Upper lobe of left lung (tissue), 6 donors: ENCODE measurements around the gene TMEM26. TPM values are rescaled to one million over a fixed set of nuclear protein-coding genes. Genes with fewer than 3 reads are reported as not detected.

ENCODE experiments used
- ATAC-seq, 2 donors: fragments of 200-7000 bp; cut with Tn5 transposase; one replicate each; pipeline ENCODE4 v1.9.1; 2022; ENCODE audit warnings: mild to moderate bottlenecking in 2 of 2, moderate library complexity in 2 of 2; ENCODE audit not compliant: low FRiP score in 2 of 2
- DNase-seq, 2 donors: peaks; one replicate each; pipeline ENCODE4 v3.0.0-alpha.2; 2019 to 2020
- H3K27ac ChIP-seq, 4 donors: fragments of 200-600 bp; sonication (generic); one replicate each; pipeline ENCODE4 v1.5.1; 2016 to 2019
- H3K27me3 ChIP-seq, 4 donors: fragments of 200-600 bp; sonication (generic); one replicate each; pipeline ENCODE4 v1.5.1; 2017 to 2019
- H3K36me3 ChIP-seq, 4 donors: fragments of 200-600 bp; sonication (generic); one replicate each; pipeline ENCODE4 v1.5.1; 2016 to 2019
- H3K4me1 ChIP-seq, 4 donors: fragments of 200-600 bp; sonication (generic); one replicate each; pipeline ENCODE4 v1.5.1; 2018 to 2019
- H3K4me3 ChIP-seq, 4 donors: fragments of 200-600 bp; sonication (generic); one replicate each; pipeline ENCODE4 v1.5.1; 2017 to 2019; ENCODE audit warnings: mild to moderate bottlenecking in 2 of 4, moderate library complexity in 1 of 4
- H3K9me3 ChIP-seq, 4 donors: fragments of 200-600 bp; sonication (generic); one replicate each; pipeline ENCODE4 v1.5.1; 2018 to 2019
- EP300 ChIP-seq, 4 donors: sonication (generic); formaldehyde crosslinking; IDR thresholded peaks; one replicate each; pipeline ENCODE4 v1.5.1; 2017; ENCODE audit warnings: antibody characterized with exemption in 4 of 4, control low read depth in 2 of 4
- POLR2A ChIP-seq, 4 donors: fragments of 450-650 bp; IDR thresholded peaks; one replicate each; pipeline ENCODE4 v1.5.1; 2016 to 2017; ENCODE audit warnings: antibody characterized with exemption in 4 of 4, mild to moderate bottlenecking in 2 of 4
- POLR2AphosphoS5 ChIP-seq, 2 donors: sonication (generic); formaldehyde crosslinking; IDR thresholded peaks; one replicate each; pipeline ENCODE4 v1.5.1; 2017; ENCODE audit warnings: antibody characterized with exemption in 2 of 2
- WGBS, 2 donors: methylation state at CpG; one replicate each; pipeline ENCODE4 v1.1.5; 2017 to 2018; 5-methylcytosine and 5-hydroxymethylcytosine counted together
- total RNA-seq, 6 donors: library from RNA; depleted of rRNA in 4 of 6; stranded (reverse); fragments of >200 nt in 4 of 6; gene quantifications; one replicate each; pipeline versions ENCODE4 v1.1.0 to v1.2.1, GENCODE V29; 2016 to 2021
- TF ChIP-seq, protein P1 (sequence below), 6 experiments: fragments of 450-650 bp in 4 of 6; fragments of 200-600 bp in 2 of 6; sonication (generic) in 2 of 6; IDR thresholded peaks; one replicate each; pipeline ENCODE4 v1.5.1; 2016 to 2019; ENCODE audit warnings: antibody characterized with exemption in 6 of 6
- donor health status: DM: no; HTN: no; CAD: no; lungs with moderate emphysema.
- donor health status: DM: no; HTN: yes; CAD: no; lungs with severe emphysema.

TMEM26 gene
- total RNA-seq, 6 donors from 2014 or later, result 0.30 to 2.0 (median 0.77) TPM; not detected in 1

DNA sequence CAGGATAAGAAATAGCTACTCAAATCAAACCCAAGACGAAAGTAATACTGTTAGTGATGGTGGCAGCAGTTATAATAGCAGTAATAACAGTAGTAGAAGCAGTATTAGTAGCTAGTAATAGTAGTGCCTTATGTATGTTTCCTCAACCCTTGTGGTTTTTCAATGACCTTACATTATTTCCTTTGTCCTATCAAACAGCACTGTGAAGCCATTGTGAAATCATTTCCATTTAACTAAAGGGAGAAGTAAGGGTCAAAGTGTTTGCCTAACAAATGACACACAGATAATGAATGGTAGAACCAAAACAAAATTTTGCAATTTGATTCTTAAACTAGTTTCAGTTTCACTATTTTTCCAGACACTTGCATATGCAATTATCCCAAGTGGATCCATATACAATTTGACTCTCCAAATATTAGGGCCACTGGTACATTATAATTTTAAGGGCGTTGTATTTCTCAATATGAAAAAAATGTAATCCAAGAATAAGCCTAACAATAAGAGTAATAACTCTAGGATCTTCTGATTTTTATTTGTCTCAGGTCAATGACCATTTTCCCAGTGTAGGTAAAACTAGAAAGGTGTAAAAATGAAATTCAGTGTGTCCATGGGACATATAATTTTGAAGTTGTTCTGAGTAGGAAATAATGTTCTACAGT is 33.7 kb upstream of the TMEM26 start:
- DNase-seq, result no peak
- Histone ChIP-seq H3K27ac (no peak overlapping the region), H3K4me3 (no peak overlapping the region), H3K9me3 (no peaks in the 10 kb centered on the region), H3K36me3 (no peaks in the 10 kb centered on the region), H3K27me3 (no peaks in the 10 kb centered on the region), H3K4me1 (peaks cover 0 to 8% (median 0%) of the 10 kb centered on the region in 4 donors)
- peak in 1 of 2 donors; percentile 46 for TF ChIP-seq POLR2AphosphoS5 (IDR thresholded peaks at IDR 0.05)
- TF ChIP-seq, protein P1, sequence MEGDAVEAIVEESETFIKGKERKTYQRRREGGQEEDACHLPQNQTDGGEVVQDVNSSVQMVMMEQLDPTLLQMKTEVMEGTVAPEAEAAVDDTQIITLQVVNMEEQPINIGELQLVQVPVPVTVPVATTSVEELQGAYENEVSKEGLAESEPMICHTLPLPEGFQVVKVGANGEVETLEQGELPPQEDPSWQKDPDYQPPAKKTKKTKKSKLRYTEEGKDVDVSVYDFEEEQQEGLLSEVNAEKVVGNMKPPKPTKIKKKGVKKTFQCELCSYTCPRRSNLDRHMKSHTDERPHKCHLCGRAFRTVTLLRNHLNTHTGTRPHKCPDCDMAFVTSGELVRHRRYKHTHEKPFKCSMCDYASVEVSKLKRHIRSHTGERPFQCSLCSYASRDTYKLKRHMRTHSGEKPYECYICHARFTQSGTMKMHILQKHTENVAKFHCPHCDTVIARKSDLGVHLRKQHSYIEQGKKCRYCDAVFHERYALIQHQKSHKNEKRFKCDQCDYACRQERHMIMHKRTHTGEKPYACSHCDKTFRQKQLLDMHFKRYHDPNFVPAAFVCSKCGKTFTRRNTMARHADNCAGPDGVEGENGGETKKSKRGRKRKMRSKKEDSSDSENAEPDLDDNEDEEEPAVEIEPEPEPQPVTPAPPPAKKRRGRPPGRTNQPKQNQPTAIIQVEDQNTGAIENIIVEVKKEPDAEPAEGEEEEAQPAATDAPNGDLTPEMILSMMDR (IDR thresholded peaks at IDR 0.05), result no peak
- 89 to 90% methylated on average over 2 of the region's 2 CpGs for WGBS, 2 donors
- peak in 1 of 2 donors; percentile 63 for ATAC-seq

DNA sequence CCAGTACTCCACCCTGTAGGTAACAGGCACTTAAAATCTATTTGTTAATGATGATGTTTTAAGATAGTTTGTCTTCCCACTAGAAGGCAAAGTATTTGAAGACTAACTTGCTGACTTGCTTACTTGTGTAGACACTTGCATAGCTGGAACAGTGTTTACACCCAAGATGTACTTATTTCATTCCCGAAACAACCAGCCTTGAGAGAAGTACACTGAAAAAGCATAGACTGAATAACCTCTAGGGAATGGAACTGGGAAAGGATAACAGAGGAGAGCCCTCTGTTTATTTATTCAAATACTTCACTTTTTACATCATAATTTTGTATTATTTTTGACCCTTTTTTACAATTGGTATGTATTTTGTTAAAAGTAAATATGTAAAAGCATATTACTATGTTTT is 33.1 kb upstream of the TMEM26 start:
- Histone ChIP-seq H3K27me3 (no peaks in the 10 kb centered on the region), H3K9me3 (no peaks in the 10 kb centered on the region), H3K4me3 (no peak overlapping the region), H3K4me1 (peaks cover 0 to 8% (median 0%) of the 10 kb centered on the region in 4 donors), H3K27ac (no peak overlapping the region), H3K36me3 (no peaks in the 10 kb centered on the region)
- ATAC-seq, result no peak
- TF ChIP-seq, protein P1 (IDR thresholded peaks at IDR 0.05), result no peak
- no peak for TF ChIP-seq POLR2AphosphoS5 (IDR thresholded peaks at IDR 0.05)
- TF ChIP-seq POLR2A (IDR thresholded peaks at IDR 0.05), result no peak
- TF ChIP-seq EP300 (IDR thresholded peaks at IDR 0.05), result no peak
- 71 to 77% methylated on average over 1 of the region's 1 CpG for WGBS, 2 donors
- DNase-seq, result no peak

DNA sequence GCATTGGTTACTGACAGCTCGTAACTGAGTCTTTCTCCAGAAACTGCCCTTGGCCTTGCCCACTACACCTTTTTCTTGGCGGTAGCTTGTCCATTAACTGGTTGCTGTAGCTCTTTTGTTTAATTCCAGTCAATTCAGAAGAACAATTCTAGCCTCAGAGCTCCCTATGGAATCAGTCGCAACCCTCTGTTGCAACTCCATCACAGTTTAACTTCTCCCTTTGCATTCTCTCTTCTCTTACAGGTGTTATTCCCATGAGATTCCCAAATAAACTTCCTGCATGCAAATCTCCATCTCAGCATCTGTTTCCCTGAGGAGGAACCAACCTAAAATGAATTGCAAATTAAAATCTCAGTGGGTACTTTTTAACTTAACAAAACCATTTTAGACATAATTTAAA is 28.4 kb upstream of the TMEM26 start:
- Histone ChIP-seq H3K36me3 (no peaks in the 10 kb centered on the region), H3K9me3 (no peaks in the 10 kb centered on the region), H3K27me3 (no peaks in the 10 kb centered on the region), H3K27ac (no peak overlapping the region), H3K4me1 (peaks cover 0 to 3% (median 0%) of the 10 kb centered on the region in 4 donors), H3K4me3 (no peak overlapping the region)
- ATAC-seq (no peak), DNase-seq (no peak)
- TF ChIP-seq, protein P1 (IDR thresholded peaks at IDR 0.05), result no peak
- 85 to 91% methylated on average over 3 of the region's 3 CpGs for WGBS, 2 donors

DNA sequence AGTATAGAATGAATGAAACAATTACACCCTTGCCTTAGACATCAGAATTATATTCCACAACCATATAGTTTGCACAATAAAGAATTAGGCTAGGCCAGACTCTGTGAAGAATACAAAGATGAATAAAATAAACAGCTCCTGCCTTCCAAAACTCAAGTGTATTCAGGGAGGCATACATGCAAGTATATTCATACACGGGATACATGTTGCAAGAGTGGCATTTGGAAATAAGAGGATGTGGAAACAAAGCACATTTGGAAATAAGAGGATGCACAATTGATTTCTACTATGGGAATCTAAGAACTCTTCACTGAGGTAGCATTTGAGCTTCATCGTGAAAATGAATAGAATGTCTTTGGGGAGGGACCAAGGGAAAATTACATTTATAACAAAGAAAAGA is 27.0 kb upstream of the TMEM26 start:
- no peak overlapping the region for H3K4me3 ChIP-seq
- ATAC-seq, result no peak
- DNase-seq, result no peak
- WGBS, 2 donors, result 57 to 66% methylated on average over 2 of the region's 2 CpGs
- no peaks in the 10 kb centered on the region for H3K27me3 ChIP-seq
- no peaks in the 10 kb centered on the region for H3K36me3 ChIP-seq
- no peaks in the 10 kb centered on the region for H3K4me1 ChIP-seq
- H3K9me3 ChIP-seq, result no peaks in the 10 kb centered on the region
- H3K27ac ChIP-seq, result no peak overlapping the region
- no peak for TF ChIP-seq EP300 (IDR thresholded peaks at IDR 0.05)
- TF ChIP-seq, protein P1 (IDR thresholded peaks at IDR 0.05), result no peak
- TF ChIP-seq POLR2A (IDR thresholded peaks at IDR 0.05), result no peak
- TF ChIP-seq POLR2AphosphoS5 (IDR thresholded peaks at IDR 0.05), result no peak

DNA sequence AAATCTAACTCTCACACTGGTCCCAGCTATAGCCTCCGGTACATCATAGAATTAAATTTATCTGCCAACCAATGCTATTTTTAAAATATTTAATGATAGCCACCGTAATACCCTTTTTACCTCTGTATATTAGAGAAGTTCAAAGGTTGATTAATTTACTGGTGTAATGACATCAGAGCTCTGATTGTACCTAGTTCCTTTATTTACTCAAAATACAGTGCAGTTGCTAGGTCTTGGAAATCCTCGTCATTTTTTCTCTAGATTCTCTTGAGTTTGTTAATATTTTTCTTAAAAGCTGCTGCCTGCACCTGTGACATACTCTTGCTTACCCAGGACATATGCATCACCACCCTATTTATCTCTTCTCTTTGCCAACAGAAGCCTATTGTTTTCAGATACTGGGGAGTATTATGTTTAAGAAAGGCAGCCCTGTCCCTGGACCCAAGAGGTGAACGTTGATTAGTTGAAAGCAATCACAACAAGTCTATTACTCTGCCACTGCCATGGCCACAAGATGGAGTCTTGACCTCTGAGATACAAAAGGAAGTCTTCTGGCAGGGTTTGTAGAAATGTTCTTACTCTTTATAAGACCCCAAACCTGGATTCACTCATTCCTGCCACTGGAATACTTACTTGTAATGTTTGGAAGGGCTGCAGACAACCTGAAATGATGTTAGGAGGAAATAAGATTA is 25.6 kb upstream of the TMEM26 start:
- Histone ChIP-seq H3K36me3 (no peaks in the 10 kb centered on the region), H3K4me1 (no peaks in the 10 kb centered on the region), H3K27ac (no peak overlapping the region), H3K4me3 (no peak overlapping the region), H3K9me3 (no peaks in the 10 kb centered on the region), H3K27me3 (no peaks in the 10 kb centered on the region)
- no peak for ATAC-seq
- WGBS, 2 donors, result 72 to 75% methylated on average over 4 of the region's 4 CpGs
- DNase-seq, result no peak
- TF ChIP-seq, protein P1 (IDR thresholded peaks at IDR 0.05), result no peak
- no peak for TF ChIP-seq POLR2AphosphoS5 (IDR thresholded peaks at IDR 0.05)
- TF ChIP-seq EP300 (IDR thresholded peaks at IDR 0.05), result no peak
- no peak for TF ChIP-seq POLR2A (IDR thresholded peaks at IDR 0.05)
